Stimulated activated CD8-positive, alpha-beta memory T cell treated with anti-CD3 and anti-CD28 coated beads, Interleukin-12 subunit alpha, Interleukin-12 subunit beta, amount 100 ng/mL, for 1 hour (primary cell): Measurements from ENCODE around the gene PTMS.
A peak's percentile ranks its signal among the peaks of the same experiment; 100 is the strongest.

ENCODE experiments used
- DNase-seq: peaks from one replicate; pipeline ENCODE4 v3.0.0-alpha.2; 2020; ENCODE audit warnings: low read depth

PTMS gene

DNA sequence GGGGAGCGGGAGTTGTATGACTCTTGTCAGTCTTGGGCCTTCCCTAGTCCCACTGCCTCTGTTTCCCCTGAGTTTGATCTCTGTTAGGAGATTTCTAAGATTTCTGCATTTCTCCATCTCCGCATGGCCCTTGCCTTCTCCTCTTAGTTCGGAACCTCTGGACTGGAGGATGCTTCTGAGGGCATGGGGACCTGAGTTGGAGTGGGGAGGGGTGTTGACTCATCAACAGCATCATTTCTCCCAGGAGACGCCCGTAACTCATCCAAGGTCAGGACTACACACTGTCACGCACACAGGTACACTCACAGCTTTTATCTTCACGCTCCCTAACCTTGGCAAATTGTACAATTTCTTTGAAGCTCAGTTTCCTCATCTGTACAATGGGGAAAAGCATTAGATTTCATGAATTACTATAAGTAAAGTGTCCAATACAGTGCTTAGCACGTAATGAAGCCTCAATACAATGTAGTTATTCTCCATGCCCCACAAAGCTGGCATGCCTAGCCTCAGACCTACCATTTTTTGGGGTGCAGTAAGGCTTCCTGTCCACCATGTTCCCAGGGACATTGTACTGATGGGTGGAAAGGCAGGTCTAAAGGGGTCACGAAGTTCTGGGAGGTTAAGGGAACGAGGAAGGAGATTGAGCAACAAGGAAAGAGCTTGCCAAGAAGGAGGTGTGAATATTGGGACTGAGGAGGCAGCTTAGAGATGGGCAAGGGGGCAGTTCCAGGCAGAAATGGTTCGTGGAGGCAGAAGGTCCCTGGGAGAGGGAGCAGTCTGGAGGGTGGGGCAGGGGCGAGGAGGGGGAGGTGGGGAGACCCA is 5.6 kb downstream of the PTMS start:
- no peak for DNase-seq

DNA sequence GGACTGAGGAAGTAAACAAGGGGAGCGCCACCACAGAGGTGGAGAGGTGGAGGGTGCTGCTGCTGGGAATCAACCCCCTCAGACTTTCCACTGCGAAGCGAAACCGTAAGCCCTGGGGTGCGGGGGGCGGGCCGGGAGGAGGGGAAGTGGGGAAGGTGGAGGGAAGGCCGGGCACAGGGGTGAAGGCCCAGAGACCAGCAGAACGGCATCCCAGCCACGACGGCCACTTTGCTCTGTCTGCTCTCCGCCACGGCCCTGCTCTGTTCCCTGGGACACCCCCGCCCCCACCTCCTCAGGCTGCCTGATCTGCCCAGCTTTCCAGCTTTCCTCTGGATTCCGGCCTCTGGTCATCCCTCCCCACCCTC is 6.2 kb downstream of the PTMS start, which contains the start of gene LAG3:
LAG3 (plus strand) TSS at position 190 of the 365 bp plus-strand sequence. CDS start 333 bp downstream, outside the sequence.
- no peak for DNase-seq

DNA sequence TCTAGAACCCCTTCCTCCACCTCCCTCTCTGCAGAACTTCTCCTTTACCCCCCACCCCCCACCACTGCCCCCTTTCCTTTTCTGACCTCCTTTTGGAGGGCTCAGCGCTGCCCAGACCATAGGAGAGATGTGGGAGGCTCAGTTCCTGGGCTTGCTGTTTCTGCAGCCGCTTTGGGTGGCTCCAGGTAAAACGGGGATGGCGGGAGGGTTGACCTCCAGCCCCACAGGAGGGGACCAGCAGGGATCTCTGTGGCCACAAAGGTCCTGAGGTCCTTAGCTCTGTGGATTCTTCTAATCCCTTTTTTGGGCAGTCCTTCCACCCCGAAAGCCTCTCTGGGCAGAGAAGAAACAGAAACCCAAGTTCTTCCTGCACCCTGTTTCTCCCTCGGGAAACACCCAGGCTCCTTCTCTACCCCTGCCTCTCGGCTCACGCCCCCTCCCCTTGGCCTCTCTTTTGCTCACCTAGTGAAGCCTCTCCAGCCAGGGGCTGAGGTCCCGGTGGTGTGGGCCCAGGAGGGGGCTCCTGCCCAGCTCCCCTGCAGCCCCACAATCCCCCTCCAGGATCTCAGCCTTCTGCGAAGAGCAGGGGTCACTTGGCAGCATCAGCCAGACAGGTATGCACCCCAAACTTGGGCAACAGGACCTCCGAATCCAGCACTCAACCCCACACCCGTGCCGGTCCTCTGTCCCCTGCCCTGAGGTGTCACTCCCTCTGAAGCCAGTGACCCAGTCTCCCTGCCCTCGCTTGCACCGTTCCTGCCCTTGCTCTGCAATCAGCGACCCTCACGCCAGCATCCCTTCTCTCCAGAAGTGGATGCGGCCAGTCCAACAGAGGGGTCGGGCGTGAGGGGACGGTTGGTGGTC is 6.8 kb downstream of the PTMS start:
- no peak for DNase-seq

DNA sequence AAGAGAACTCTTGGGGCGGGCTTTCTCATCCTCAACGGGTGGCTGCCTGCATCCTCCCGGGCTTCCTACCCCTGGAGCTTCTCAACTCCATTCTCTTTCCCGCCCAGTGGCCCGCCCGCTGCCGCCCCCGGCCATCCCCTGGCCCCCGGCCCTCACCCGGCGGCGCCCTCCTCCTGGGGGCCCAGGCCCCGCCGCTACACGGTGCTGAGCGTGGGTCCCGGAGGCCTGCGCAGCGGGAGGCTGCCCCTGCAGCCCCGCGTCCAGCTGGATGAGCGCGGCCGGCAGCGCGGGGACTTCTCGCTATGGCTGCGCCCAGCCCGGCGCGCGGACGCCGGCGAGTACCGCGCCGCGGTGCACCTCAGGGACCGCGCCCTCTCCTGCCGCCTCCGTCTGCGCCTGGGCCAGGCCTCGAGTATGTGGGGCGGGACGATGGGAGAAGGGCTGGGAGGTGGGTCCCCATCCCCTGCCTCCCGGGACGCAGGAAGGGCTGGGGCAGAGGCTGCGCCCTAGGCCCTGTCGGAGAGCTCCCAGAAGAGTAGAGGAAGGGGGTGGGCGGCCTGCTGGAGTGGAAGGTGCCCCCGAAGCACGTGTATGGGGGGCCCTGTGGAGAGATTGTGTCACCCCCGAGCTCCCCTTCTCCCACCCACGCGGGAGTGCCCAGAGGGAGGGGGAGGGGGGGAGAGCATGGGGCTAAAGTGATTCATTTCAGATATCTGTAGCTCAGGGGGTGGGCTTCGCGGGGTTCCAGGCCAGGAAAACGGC is 7.6 kb downstream of the PTMS start:
- no peak for DNase-seq

DNA sequence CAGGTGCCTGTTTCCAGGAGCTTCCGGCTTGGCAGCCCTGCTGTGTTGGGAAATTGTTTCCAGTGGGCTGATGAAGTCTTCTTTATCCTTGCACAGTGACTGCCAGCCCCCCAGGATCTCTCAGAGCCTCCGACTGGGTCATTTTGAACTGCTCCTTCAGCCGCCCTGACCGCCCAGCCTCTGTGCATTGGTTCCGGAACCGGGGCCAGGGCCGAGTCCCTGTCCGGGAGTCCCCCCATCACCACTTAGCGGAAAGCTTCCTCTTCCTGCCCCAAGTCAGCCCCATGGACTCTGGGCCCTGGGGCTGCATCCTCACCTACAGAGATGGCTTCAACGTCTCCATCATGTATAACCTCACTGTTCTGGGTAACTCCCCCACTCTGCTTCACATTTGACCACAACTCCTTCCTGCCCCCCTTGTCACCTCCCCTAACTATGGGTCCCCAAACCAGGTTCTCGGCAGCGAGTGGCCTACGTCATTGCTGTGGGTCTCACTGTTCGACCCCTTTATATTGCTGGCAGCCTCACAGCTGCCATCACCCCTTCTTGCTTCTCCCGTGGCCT is 8.4 kb downstream of the PTMS start:
- DNase-seq = no peak

DNA sequence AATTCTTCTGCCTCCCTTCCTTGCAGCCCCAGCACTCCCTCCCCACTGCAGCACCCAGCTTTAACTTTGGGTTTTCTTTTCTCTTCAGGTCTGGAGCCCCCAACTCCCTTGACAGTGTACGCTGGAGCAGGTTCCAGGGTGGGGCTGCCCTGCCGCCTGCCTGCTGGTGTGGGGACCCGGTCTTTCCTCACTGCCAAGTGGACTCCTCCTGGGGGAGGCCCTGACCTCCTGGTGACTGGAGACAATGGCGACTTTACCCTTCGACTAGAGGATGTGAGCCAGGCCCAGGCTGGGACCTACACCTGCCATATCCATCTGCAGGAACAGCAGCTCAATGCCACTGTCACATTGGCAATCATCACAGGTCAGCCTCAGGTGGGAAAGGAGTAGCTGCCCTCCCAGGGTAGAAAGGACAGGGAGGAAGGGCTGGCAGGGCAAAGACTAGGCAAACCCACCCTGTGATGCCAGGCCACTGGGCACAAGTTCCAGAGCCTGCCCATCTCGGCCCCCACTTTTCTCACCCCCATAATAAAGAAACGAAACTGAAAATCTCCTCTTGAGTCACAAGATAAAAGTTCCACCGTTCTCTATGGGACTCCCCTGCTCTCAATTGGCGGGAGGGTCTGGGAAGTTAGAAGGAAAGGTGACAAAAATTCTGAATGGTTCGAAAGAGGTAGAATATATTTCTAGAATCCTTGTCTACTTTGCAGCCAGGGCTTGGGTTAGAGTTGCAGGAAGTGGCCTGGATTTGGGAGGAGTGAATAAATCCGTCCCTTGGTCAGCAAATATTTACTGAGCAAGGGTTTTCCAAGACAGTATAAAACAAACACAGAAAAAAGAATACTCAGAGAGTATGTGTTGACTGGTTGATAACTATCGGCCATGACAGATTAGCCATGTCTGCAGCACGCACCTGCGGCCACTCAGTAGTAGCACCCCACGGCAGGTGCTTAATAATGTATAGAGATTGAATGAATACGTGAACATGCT is 9.3 kb downstream of the PTMS start:
- no peak for DNase-seq

DNA sequence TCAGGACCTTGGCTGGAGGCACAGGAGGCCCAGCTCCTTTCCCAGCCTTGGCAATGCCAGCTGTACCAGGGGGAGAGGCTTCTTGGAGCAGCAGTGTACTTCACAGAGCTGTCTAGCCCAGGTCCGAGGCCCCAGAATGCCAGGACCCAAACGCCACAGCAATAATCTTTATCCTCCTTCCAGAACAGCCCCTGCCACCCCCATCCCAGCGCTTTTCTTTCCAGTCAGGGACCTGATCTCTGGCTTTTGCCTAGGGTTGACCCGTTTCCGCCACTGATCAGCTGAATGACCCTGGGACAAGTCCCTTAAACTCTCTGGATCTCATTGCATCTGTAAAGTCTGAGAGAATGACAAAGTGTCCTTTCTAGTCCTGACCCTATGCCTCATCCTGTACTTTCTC is 11.2 kb downstream of the PTMS start:
- DNase-seq = no peak

DNA sequence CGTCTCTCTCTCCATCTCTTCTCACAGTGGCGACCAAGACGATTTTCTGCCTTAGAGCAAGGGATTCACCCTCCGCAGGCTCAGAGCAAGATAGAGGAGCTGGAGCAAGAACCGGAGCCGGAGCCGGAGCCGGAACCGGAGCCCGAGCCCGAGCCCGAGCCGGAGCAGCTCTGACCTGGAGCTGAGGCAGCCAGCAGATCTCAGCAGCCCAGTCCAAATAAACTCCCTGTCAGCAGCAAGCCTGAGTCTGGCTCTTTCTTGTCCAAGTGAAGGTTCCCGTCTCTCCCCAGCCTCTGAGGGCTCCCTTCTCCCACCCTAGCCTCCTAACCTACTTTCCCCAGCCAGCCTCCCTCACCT is 12.0 kb downstream of the PTMS start:
- DNase-seq = no peak

DNA sequence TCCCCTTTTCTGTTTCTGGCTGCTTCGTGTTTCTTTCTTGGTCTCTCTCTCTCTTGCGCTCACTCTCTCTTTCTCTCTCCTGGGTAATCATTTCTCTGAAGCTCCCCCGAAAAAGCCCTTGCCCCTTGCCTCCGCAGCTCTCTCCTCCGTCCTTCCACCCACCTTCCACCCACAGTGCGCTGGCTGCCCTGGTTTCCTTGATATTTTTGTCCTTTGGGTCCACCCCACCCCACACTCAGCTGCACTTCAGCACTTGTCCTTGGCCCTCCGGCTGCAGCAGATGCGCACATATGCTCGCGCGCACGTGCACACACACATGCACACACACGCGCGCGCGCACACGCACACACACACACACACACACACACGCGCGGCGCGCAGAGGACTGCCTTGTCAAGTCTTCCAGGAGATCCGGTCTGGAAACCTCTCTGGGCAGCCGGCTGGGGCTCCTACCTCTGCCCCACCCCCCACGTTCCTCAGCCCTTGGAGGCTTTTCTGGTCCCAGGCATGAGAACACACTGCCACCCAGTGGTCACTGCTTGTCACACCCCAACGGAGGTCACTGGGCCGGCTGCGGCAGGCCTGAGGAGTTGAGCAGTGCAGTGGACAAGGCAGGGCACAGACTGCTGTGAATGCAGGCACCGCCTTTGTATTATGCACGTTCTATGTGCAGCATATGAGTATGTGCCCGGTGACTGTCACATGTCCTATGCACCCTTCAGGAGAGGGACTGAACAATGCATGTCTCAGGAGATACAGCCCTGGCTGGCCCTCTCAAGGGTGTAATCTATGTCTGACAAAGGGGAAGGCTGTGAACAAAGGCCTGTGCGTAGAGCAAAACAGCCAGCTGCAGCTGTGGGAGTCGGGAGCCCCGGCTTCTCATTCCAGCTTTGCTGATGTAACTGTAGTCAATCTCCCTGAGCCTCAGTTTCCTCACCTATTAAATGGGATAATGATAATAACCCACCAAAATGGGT is 12.7 kb downstream of the PTMS start:
- DNase-seq = peak; percentile 83

DNA sequence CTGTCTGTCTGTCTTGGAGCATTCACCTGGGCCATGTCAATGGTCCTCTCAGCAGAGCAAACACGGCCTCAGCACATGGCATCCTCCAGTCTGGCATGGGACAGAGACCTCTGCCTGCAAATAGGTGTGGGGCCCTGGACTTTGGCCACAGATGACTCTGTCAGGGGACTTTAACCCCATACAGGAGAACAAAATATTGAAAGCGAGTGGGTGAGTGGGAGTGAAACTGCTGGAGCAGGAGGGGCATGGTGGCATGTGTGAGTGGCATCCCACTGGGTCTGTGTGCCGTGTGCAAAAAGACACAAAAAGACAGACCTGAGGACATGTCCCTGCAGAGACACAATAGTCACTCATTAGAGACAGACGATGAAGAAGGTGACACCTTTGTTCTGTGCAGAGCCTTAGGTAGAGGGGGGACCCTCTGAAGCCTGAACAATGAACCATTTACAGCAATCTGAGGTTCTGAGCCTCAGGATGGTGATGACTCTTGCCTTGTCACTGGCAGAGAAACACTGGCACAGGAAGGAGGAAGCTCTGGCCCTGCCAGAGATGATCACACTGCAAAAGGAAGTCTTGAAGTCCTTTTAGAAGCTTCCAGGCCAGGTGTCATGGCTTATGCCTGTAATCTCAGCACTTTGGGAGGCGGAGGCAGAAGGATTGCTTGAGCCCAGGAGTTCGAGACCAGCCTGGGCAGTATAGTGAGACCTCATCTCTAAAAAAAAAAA is 13.7 kb downstream of the PTMS start:
- no peak for DNase-seq

DNA sequence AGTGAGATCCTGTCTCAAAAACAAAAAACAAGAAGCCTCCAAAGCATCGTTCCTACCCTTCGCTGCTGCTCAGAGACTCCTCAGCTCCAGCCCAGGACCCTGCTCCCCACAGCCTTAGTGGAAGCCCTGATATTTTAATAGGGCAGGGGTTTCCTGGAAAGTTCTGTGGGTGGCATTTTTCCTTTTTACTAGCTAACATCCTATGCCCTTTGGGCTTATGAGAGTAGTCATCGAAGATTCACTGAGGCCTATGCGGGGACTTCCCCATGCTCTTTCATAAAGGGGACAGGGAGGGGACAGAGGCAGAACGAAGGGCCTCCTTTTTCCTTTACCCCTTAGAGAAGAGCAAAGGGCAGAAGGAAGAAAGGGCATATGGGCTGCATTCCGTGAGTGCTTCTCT is 14.4 kb downstream of the PTMS start:
- no peak for DNase-seq

DNA sequence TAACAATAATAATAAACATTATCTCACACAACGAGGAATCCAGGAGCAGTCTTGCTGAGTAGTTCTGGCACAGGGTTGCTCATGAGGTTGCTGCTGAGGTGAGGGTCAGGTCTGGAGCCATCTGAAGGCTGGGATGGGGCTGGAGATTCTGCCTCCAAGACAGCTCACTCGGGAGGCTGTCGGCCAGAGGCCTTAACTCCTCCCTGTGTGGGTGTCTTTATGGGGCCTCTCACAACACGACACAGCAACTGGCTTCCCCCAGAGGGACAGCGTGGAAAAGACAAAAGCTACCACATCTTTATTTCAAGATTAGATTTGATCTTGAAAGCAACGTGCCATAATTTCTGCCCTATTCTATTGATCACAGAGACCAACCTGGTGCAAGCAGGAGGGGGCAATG is 16.0 kb downstream of the PTMS start:
- no peak for DNase-seq

DNA sequence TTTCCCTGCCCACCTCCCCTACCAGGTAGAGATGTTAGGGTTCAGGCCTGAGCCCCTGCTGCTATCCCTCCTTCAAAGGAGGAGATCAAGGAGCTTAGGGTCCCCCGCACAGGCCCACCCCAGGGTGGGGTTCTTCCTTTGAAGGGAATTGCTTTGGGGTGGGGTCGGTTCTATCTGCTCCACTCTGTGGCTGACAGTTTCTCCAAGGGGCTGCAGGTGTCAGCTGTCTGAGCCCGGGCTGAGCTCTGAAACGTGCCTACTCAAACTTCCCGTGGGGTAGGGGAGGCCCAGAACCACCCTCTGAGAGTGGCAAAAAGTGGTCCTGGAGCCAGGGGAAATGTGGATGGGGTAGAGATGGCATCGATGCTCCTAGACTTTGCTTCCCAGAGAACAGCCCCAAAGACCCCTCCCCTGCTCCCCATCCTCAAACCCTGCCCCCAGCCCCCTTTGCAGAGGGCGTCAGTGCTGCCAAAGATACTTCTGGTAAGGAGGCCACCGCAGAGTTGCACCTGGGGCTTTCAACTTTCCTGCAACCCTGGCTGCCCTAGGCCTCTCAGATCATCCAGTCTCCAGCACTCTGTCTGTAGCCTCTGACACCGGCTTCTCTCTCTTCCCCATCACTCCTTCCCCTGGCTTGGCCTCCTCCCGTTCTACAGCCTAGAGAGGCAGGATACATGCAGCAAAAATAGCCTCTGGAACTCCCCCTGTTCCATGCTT is 16.8 kb downstream of the PTMS start:
- no peak for DNase-seq

DNA sequence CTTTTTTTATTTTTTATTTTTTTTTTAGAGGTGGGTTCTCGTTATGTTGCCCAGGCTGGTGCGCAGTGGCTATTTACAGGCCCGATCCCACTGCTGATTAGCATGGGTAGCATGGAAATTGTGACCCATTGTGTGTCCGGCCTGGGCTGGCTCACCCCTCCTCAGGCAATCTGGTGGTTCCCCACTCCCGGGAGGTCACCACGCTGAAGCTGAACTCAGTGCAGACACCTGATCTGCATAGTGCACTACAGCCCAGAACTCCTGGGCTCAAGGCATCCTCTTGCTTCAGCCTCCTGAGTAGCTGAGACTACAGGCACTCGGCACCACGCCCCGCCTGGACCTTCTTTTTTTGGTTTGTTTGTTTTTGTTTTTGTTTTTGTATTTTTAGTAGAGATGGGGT is 17.7 kb downstream of the PTMS start:
- no peak for DNase-seq

DNA sequence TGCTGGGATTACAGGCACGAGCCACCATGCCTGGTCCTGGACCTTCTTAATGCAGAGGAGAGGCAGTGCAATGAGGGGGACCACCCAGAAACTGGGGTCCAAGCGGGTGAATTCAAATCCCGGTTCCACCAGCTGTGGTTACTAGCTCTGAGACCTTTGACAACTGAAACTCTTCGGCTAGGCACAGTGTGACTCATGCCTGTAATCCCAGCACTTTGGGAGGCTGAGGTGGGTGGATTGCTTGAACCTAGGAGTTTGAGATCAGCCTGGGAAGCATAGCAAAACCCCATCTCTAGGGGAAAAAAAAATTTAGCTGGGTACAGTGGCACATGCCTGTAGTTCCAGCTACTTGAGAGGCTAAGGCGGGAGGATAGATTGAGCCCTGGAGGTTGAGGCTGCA is 18.1 kb downstream of the PTMS start:
- DNase-seq = no peak

DNA sequence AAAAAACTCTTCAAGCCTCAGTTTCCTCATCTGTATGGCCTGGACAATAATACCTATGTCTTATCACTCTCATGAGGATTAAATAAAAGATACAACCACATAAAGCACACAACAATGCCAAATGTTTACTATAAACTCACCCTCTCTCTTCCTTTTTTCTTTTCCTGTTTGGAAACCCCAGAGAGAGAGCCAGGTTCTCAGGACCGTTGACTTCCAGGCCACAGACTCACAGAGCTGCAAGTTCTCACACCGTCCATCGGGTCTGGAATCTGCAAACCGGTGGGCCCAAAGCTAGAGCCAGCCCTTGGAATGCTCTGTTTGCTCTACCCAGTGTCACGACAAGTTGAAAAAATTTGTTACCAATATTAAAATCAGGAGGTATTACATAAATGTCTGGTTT is 18.6 kb downstream of the PTMS start:
- DNase-seq = no peak

DNA sequence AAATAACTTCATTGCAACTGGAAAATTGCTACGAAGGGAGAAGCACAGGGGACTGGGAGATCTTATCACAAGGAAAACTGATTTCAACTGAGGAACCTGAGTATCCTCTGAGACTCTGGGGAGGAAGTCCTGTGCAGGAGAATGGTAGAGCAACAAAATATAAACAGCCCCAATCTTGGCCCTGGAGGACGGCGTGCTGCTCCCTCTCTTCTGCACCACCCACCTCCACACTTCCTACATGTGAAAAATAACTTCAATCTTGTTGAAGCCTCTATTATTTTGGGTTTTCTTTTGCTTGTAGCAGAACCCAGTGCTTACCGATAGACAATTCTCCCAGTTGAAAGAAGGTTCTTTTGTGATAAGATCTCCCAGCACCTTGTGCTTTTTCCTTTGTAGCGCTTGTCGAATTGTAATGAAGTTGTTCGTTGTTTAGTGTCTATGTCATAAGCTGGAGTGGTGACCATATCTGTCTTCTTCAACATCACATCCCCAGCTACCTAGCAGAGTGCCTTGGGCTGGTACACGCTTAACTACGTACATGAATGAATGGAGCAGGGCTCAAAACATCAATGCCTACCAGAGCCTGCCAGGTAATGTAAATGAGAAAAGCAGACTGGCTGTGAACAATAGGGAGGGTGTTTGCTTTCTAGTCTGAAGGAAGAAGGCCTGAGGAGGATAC is 20.4 kb downstream of the PTMS start:
- no peak for DNase-seq

DNA sequence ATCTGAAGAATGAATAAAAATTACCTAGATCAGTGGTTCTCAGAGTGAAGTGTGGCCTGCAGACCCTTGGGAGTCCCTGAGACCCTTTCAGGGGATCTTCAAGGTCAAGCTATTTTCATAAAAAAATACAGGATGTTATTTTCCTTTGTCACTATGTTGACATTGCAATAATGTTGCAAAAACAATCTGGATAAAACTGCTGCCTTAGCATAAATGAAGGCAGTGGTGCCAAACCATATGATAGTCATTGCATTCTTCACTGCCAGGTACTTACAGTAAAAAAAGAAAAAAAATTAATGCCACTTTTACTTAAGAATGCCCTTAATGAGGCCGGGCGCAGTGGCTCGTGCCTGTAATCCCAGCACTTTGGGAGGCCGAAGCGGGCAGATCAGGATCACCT is 21.1 kb downstream of the PTMS start:
- DNase-seq = no peak
